ENCODE results near the gene MRPL52.

DNA sequence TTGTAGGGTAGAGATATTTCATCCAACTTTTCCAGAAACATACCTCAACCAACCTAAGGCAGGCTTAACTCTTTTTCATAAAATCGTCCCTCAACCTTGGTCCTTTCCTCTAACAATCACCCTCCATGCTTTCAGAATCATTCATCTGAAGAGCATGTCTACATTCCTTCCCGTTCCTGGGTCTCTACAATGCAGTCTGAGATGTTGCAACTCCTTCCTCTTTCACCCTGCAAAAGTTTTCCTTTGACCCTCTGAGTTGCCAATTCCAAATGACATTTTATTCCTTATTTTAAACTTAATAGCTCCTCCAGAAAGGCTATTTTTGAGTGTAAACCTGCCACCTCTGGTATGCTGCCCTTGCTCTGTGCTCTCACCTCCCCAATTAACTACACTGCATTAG lies 31.2 kb upstream of the MRPL52 start:
- no peak for TF ChIP-seq ZNF274 (IDR thresholded peaks at IDR 0.05; ENCODE audit: low read depth, low read length)
- TF ChIP-seq YY1 (IDR thresholded peaks at IDR 0.05; ENCODE audit: insufficient read depth, insufficient read length) = no peak
- no peak for TF ChIP-seq SUZ12 (IDR thresholded peaks at IDR 0.05; ENCODE audit: extremely low read depth, insufficient read depth, insufficient read length)
